NT2/D1 (cell line): ENCODE measurements around the gene EMP1.

Experiments
- YY1 ChIP-seq: IDR thresholded peaks from 2 replicates; pipeline ENCODE4 v1.6.1; 2011; ENCODE audit not compliant: insufficient read length, insufficient read depth
- ZNF274 ChIP-seq: IDR thresholded peaks from 2 replicates; pipeline ENCODE4 v1.6.1; 2011; ENCODE audit warnings: mild to moderate bottlenecking, low read depth, low read length

- TF ChIP-seq ZNF274, result no peak
- TF ChIP-seq YY1, result no peak
Measured at GRCh38 chr12:13204428-13204827, 7.9 kb downstream of the EMP1 start.
